HEK293 (cell line): ENCODE data around the gene SLC25A24.

ENCODE experiments used
- CTCF ChIA-PET: fragments of 350-600 bp; formaldehyde crosslinking; extraction: SDS; loops from one replicate; lab custom pipeline; 2021; ENCODE audit warnings: antibody characterized with exemption; lab: Yijun Ruan, JAX
- POLR2A ChIA-PET: fragments of 300-600 bp; formaldehyde crosslinking; extraction: SDS; loops from one replicate; lab custom pipeline; 2020; ENCODE audit warnings: antibody characterized with exemption, inconsistent platforms; lab: Yijun Ruan, JAX
- H3K27ac ChIP-seq: fragments of 200-500 bp; sonication (Bioruptor generic); 2 replicates; pipeline ENCODE4 v1.5.1; 2014; ENCODE audit warnings: low read depth, low read length, control low read depth, inconsistent platforms; ENCODE audit errors: extremely low read depth
- H3K36me3 ChIP-seq, 2 experiments: fragments of 200-500 bp in 1 of 2; sonication (Bioruptor generic) in 1 of 2; 1 replicate in 1 of 2; 2 replicates in 1 of 2; pipeline ENCODE4 v1.5.1; 2014 to 2017; ENCODE audit warnings: inconsistent platforms in 2 of 2, low read length in 2 of 2; ENCODE audit not compliant: control insufficient read depth in 2 of 2, insufficient read depth in 1 of 2
- H3K4me1 ChIP-seq: fragments of 200-500 bp; sonication (Bioruptor generic); 2 replicates; pipeline ENCODE4 v1.5.1; 2014; ENCODE audit warnings: mild to moderate bottlenecking, low read length, inconsistent platforms; ENCODE audit not compliant: control insufficient read depth, insufficient read depth
- H3K4me3 ChIP-seq: 2 replicates; pipeline ENCODE4 v1.5.1; 2011; ENCODE audit warnings: low read depth, mild to moderate bottlenecking, control low read depth, low read length, moderate library complexity
- H3K9me3 ChIP-seq: fragments of 200-500 bp; sonication (Bioruptor generic); 2 replicates; pipeline ENCODE4 v1.5.1; 2014; ENCODE audit warnings: low read depth, low read length, inconsistent platforms; ENCODE audit not compliant: control insufficient read depth, insufficient read depth
- HOXC10 ChIP-seq: sonication (generic); formaldehyde crosslinking; IDR thresholded peaks from 2 replicates; pipeline ENCODE4 v1.8.1; 2023; ENCODE audit warnings: mild to moderate bottlenecking, missing genetic modification reagents
- KLF16 ChIP-seq: fragments of 450-650 bp; formaldehyde crosslinking; IDR thresholded peaks from 2 replicates; pipeline ENCODE4 v1.5.1; 2017; ENCODE audit warnings: missing biosample characterization, missing genetic modification characterization
- TCF7L2 ChIP-seq: IDR thresholded peaks from 2 replicates; pipeline ENCODE4 v1.6.1; 2011; ENCODE audit warnings: low read depth, mild to moderate bottlenecking, inconsistent platforms, low read length, moderate library complexity, borderline replicate concordance
- ZBTB48 ChIP-seq: fragments of 450-650 bp; formaldehyde crosslinking; IDR thresholded peaks from 2 replicates; pipeline ENCODE4 v1.5.1; 2016; ENCODE audit warnings: missing biosample characterization, missing genetic modification characterization
- ZBTB6 ChIP-seq: fragments of 450-650 bp; formaldehyde crosslinking; IDR thresholded peaks from 2 replicates; pipeline ENCODE4 v1.5.1; 2017; ENCODE audit warnings: missing biosample characterization, missing genetic modification characterization
- ZBTB7A ChIP-seq: fragments of 450-650 bp; formaldehyde crosslinking; IDR thresholded peaks from 2 replicates; pipeline ENCODE4 v1.5.1; 2016; ENCODE audit warnings: low read depth, missing biosample characterization, missing genetic modification characterization
- ZFHX2 ChIP-seq: fragments of 450-650 bp; formaldehyde crosslinking; conservative IDR thresholded peaks from 2 replicates; pipeline ENCODE4 v1.5.1; 2016; ENCODE audit warnings: missing biosample characterization, missing genetic modification characterization
- ZNF112 ChIP-seq: fragments of 450-650 bp; formaldehyde crosslinking; IDR thresholded peaks from 2 replicates; pipeline ENCODE4 v1.5.0; 2017; ENCODE audit warnings: missing biosample characterization, missing genetic modification characterization
- ZNF132 ChIP-seq: fragments of 450-650 bp; formaldehyde crosslinking; IDR thresholded peaks from 2 replicates; pipeline ENCODE4 v1.5.1; 2017; ENCODE audit warnings: missing biosample characterization, missing genetic modification characterization, borderline replicate concordance
- ZNF138 ChIP-seq: fragments of 450-650 bp; formaldehyde crosslinking; IDR thresholded peaks from 2 replicates; pipeline ENCODE4 v1.5.1; 2016; ENCODE audit warnings: missing biosample characterization, missing genetic modification characterization, borderline replicate concordance
- ZNF146 ChIP-seq: fragments of 450-650 bp; formaldehyde crosslinking; IDR thresholded peaks from 2 replicates; pipeline ENCODE4 v1.5.1; 2016; ENCODE audit warnings: missing biosample characterization, missing genetic modification characterization
- ZNF2 ChIP-seq: fragments of 450-650 bp; formaldehyde crosslinking; IDR thresholded peaks from 2 replicates; pipeline ENCODE4 v1.5.1; 2016; ENCODE audit warnings: missing biosample characterization, missing genetic modification characterization
- ZNF223 ChIP-seq: fragments of 450-650 bp; formaldehyde crosslinking; IDR thresholded peaks from 2 replicates; pipeline ENCODE4 v1.5.1; 2016; ENCODE audit warnings: missing biosample characterization, missing genetic modification characterization
- ZNF24 ChIP-seq: fragments of 450-650 bp; formaldehyde crosslinking; IDR thresholded peaks from 2 replicates; pipeline ENCODE4 v1.5.1; 2016; ENCODE audit warnings: missing biosample characterization, missing genetic modification characterization
- ZNF280D ChIP-seq: fragments of 450-650 bp; formaldehyde crosslinking; IDR thresholded peaks from 2 replicates; pipeline ENCODE4 v1.5.1; 2016; ENCODE audit warnings: missing biosample characterization, missing genetic modification characterization
- ZNF302 ChIP-seq: fragments of 450-650 bp; formaldehyde crosslinking; IDR thresholded peaks from 2 replicates; pipeline ENCODE4 v1.5.1; 2016; ENCODE audit warnings: missing biosample characterization, missing genetic modification characterization, low read depth
- ZNF311 ChIP-seq: fragments of 450-650 bp; formaldehyde crosslinking; IDR thresholded peaks from 2 replicates; pipeline ENCODE4 v1.5.1; 2017; ENCODE audit warnings: missing biosample characterization, missing genetic modification characterization, borderline replicate concordance
- ZNF423 ChIP-seq: fragments of 450-650 bp; formaldehyde crosslinking; IDR thresholded peaks from 2 replicates; pipeline ENCODE4 v1.5.1; 2016; ENCODE audit warnings: missing biosample characterization, missing genetic modification characterization
- ZNF555 ChIP-seq: fragments of 450-650 bp; formaldehyde crosslinking; conservative IDR thresholded peaks from 2 replicates; pipeline ENCODE4 v1.5.1; 2017; ENCODE audit warnings: missing biosample characterization, mild to moderate bottlenecking, missing genetic modification characterization, inconsistent platforms
- ZNF560 ChIP-seq: fragments of 450-650 bp; formaldehyde crosslinking; IDR thresholded peaks from 2 replicates; pipeline ENCODE4 v1.5.1; 2017; ENCODE audit warnings: missing biosample characterization, missing genetic modification characterization, borderline replicate concordance
- ZNF626 ChIP-seq: fragments of 450-650 bp; sonication (Bioruptor Pico); formaldehyde crosslinking; IDR thresholded peaks from 2 replicates; pipeline ENCODE4 v1.5.1; 2018; ENCODE audit warnings: missing biosample characterization, missing genetic modification characterization, inconsistent platforms
- ZNF658 ChIP-seq: fragments of 450-650 bp; formaldehyde crosslinking; IDR thresholded peaks from 2 replicates; pipeline ENCODE4; 2016; ENCODE audit warnings: missing biosample characterization, missing genetic modification characterization
- ZNF704 ChIP-seq: fragments of 450-650 bp; formaldehyde crosslinking; IDR thresholded peaks from 2 replicates; pipeline ENCODE4 v1.5.1; 2016; ENCODE audit warnings: missing biosample characterization, missing genetic modification characterization
- ZNF837 ChIP-seq: fragments of 450-650 bp; formaldehyde crosslinking; IDR thresholded peaks from 2 replicates; pipeline ENCODE4 v1.5.1; 2016; ENCODE audit warnings: missing biosample characterization, missing genetic modification characterization
- ZSCAN16 ChIP-seq: fragments of 450-650 bp; formaldehyde crosslinking; IDR thresholded peaks from 2 replicates; pipeline ENCODE4 v1.5.1; 2016; ENCODE audit warnings: missing biosample characterization, missing genetic modification characterization
- ZSCAN4 ChIP-seq: fragments of 450-650 bp; formaldehyde crosslinking; IDR thresholded peaks from 2 replicates; pipeline ENCODE4 v1.5.1; 2017; ENCODE audit warnings: missing biosample characterization, missing genetic modification characterization
- TF ChIP-seq, protein P1 (sequence below): sonication (generic); formaldehyde crosslinking; IDR thresholded peaks from 2 replicates; pipeline ENCODE4 v1.8.1; 2022; ENCODE audit warnings: mild to moderate bottlenecking, moderate library complexity, missing genetic modification reagents
- TF ChIP-seq, protein P2 (sequence below): fragments of 450-650 bp; formaldehyde crosslinking; IDR thresholded peaks from 2 replicates; pipeline ENCODE4 v1.5.1; 2017; ENCODE audit warnings: missing biosample characterization, missing genetic modification characterization

SLC25A24 gene

GRCh38 chr1:108194051-108194450 lies 6.1 kb downstream of the SLC25A24 start:
- POLR2A ChIA-PET, result no interaction called here
- no peak overlapping the region for H3K4me3 ChIP-seq
- no peak overlapping the region for H3K27ac ChIP-seq
- no peaks in the 10 kb centered on the region for H3K9me3 ChIP-seq
- TF ChIP-seq ZNF311 (tag by site-specific recombination) (no peak), ZNF24 (tag by site-specific recombination) (no peak), ZNF138 (tag by site-specific recombination) (no peak), ZNF555 (tag by site-specific recombination) (no peak), ZSCAN4 (tag by site-specific recombination) (no peak), ZNF302 (tag by site-specific recombination) (no peak), TCF7L2 (no peak), ZBTB48 (tag by site-specific recombination) (no peak), ZNF423 (tag by site-specific recombination) (no peak), ZSCAN16 (tag by site-specific recombination) (no peak), ZBTB7A (tag by site-specific recombination) (no peak), ZNF626 (tag by site-specific recombination) (no peak), ZNF658 (tag by site-specific recombination) (no peak), ZNF837 (no peak), HOXC10 (CRISPR knock-in tag) (no peak), ZBTB6 (no peak), ZNF2 (tag by site-specific recombination) (no peak)
- TF ChIP-seq, protein P1, sequence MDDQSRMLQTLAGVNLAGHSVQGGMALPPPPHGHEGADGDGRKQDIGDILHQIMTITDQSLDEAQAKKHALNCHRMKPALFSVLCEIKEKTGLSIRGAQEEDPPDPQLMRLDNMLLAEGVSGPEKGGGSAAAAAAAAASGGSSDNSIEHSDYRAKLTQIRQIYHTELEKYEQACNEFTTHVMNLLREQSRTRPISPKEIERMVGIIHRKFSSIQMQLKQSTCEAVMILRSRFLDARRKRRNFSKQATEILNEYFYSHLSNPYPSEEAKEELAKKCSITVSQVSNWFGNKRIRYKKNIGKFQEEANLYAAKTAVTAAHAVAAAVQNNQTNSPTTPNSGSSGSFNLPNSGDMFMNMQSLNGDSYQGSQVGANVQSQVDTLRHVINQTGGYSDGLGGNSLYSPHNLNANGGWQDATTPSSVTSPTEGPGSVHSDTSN (CRISPR knock-in tag), result no peak
- TF ChIP-seq, protein P2, sequence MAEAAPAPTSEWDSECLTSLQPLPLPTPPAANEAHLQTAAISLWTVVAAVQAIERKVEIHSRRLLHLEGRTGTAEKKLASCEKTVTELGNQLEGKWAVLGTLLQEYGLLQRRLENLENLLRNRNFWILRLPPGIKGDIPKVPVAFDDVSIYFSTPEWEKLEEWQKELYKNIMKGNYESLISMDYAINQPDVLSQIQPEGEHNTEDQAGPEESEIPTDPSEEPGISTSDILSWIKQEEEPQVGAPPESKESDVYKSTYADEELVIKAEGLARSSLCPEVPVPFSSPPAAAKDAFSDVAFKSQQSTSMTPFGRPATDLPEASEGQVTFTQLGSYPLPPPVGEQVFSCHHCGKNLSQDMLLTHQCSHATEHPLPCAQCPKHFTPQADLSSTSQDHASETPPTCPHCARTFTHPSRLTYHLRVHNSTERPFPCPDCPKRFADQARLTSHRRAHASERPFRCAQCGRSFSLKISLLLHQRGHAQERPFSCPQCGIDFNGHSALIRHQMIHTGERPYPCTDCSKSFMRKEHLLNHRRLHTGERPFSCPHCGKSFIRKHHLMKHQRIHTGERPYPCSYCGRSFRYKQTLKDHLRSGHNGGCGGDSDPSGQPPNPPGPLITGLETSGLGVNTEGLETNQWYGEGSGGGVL (tag by site-specific recombination), result no peak
- peaks cover 0 to 53% of the 10 kb centered on the region in 2 experiments; a peak in 1 of 3 replicates for H3K36me3 ChIP-seq
- no peaks in the 10 kb centered on the region for H3K4me1 ChIP-seq
- CTCF ChIA-PET, result no interaction called here

DNA sequence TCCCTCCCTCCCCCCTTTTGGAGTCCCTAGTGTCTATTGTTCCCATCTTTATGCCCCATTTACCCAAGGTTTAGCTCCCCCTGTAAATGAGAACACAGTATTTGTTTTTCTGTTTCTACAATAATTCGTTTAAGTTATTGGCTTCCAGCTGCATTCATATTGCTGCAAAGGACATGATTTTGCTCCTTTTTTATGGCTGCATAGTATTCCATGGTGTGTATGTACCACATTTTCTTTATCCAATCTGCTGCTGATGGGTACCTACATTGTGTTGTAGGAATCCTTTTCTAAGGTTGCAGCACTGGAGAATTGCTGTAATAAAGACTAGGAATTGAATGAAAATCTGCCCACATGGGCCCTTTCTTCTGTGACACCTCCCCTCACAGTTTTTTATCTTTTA lies 6.8 kb downstream of the SLC25A24 start:
- CTCF ChIA-PET, result no interaction called here
- peaks cover 0 to 53% of the 10 kb centered on the region in 2 experiments; a peak in 1 of 3 replicates for H3K36me3 ChIP-seq
- H3K4me3 ChIP-seq, result no peak overlapping the region
- no peaks in the 10 kb centered on the region for H3K4me1 ChIP-seq
- no peaks in the 10 kb centered on the region for H3K9me3 ChIP-seq
- TF ChIP-seq ZNF112 (tag by site-specific recombination), result no peak
- no peak for TF ChIP-seq KLF16
- no peak for TF ChIP-seq ZFHX2
- 0 out of 2 replicates have a peak, but pooled peaks have one; percentile 26 for TF ChIP-seq ZNF280D
- TF ChIP-seq ZNF223 (tag by site-specific recombination), result no peak
- TF ChIP-seq ZNF560, result no peak
- TF ChIP-seq ZNF132 (tag by site-specific recombination), result no peak
- peak; percentile 81 for TF ChIP-seq ZNF146 (tag by site-specific recombination)
- TF ChIP-seq ZNF704 (tag by site-specific recombination), result no peak
- no peak overlapping the region for H3K27ac ChIP-seq
- POLR2A ChIA-PET, result no interaction called here
